ENCODE results near the gene TMEM154. TPM values are rescaled to one million over a fixed set of nuclear protein-coding genes. Genes with fewer than 3 reads are reported as not detected.

The TMEM154 gene
- total RNA-seq, 4 donors from 2014 or later = 1.8 to 5.4 (median 3.9) TPM

GRCh38 chr4:152628128-152628527 is 51.7 kb downstream of the TMEM154 start:
- Histone ChIP-seq H3K27ac (no peak overlapping the region), H3K36me3 (no peaks in the 10 kb centered on the region), H3K27me3 (no peaks in the 10 kb centered on the region), H3K9me3 (no peaks in the 10 kb centered on the region), H3K4me1 (peaks cover 0 to 4% (median 0%) of the 10 kb centered on the region in 4 donors), H3K4me3 (no peak overlapping the region)
- DNase-seq = no peak
- in situ Hi-C loops (cut with MboI; ENCODE audit: low pct_ligation_motif_present in 1 of 4, low pct_unique_long_range_greater_than_20kb in 1 of 4, low sequenced_read_pairs in 3 of 4) = loop anchor here in 1 of 4 donors (25.0 kb wide), 1 partner anchor 141 kb away; no protein-coding TSS in a partner anchor
- WGBS, 2 donors (ENCODE audit: low coverage in 1 of 2) = 90% methylated on average over 5 of the region's 5 CpGs; no CpG with 5 or more reads in 1 of the 2 donors
- intact Hi-C loops (cut with DNase I; ENCODE audit: low total_unique reads) = no loop called here
- no peak for TF ChIP-seq POLR2A (IDR thresholded peaks at IDR 0.05)
- no peak for TF ChIP-seq CTCF (IDR thresholded peaks at IDR 0.05)
- TF ChIP-seq EP300 (IDR thresholded peaks at IDR 0.05; ENCODE audit: low read depth) = no peak
- no peak for TF ChIP-seq POLR2AphosphoS5 (IDR thresholded peaks at IDR 0.05)

GRCh38 chr4:152626790-152627189 is 53.0 kb downstream of the TMEM154 start:
- DNase-seq = no peak
- TF ChIP-seq EP300 (IDR thresholded peaks at IDR 0.05; ENCODE audit: low read depth) (no peak), CTCF (IDR thresholded peaks at IDR 0.05) (no peak), POLR2AphosphoS5 (IDR thresholded peaks at IDR 0.05) (no peak)
- 67 to 81% methylated on average over 2 of the region's 2 CpGs for WGBS, 2 donors (ENCODE audit: low coverage in 1 of 2)
- in situ Hi-C loops (cut with MboI; ENCODE audit: low pct_ligation_motif_present in 1 of 4, low pct_unique_long_range_greater_than_20kb in 1 of 4, low sequenced_read_pairs in 3 of 4) (loop anchor here in 1 of 4 donors (25.0 kb wide), 1 partner anchor 139 kb away; no protein-coding TSS in a partner anchor), intact Hi-C loops (cut with DNase I; ENCODE audit: low total_unique reads) (no loop called here)
- no peak overlapping the region for H3K4me3 ChIP-seq
- no peaks in the 10 kb centered on the region for H3K4me1 ChIP-seq
- no peaks in the 10 kb centered on the region for H3K9me3 ChIP-seq
- no peaks in the 10 kb centered on the region for H3K27me3 ChIP-seq
- no peaks in the 10 kb centered on the region for H3K36me3 ChIP-seq
- H3K27ac ChIP-seq = no peak overlapping the region

GRCh38 chr4:152620915-152621314 is 58.9 kb downstream of the TMEM154 start:
- H3K27ac ChIP-seq = no peak overlapping the region
- no peaks in the 10 kb centered on the region for H3K27me3 ChIP-seq
- no peak for TF ChIP-seq EP300 (IDR thresholded peaks at IDR 0.05; ENCODE audit: low read depth)
- no peak for TF ChIP-seq CTCF (IDR thresholded peaks at IDR 0.05)
- no peak for TF ChIP-seq POLR2A (IDR thresholded peaks at IDR 0.05)
- TF ChIP-seq POLR2AphosphoS5 (IDR thresholded peaks at IDR 0.05) = no peak
- no peaks in the 10 kb centered on the region for H3K9me3 ChIP-seq
- in situ Hi-C loops (cut with MboI; ENCODE audit: low pct_ligation_motif_present in 1 of 4, low pct_unique_long_range_greater_than_20kb in 1 of 4, low sequenced_read_pairs in 3 of 4) = no loop called here
- intact Hi-C loops (cut with DNase I; ENCODE audit: low total_unique reads) = no loop called here
- no peak for DNase-seq
- no peak overlapping the region for H3K4me3 ChIP-seq
- H3K4me1 ChIP-seq = no peaks in the 10 kb centered on the region
- no peaks in the 10 kb centered on the region for H3K36me3 ChIP-seq

GRCh38 chr4:152620218-152620617 is 59.6 kb downstream of the TMEM154 start:
- Histone ChIP-seq H3K27ac (no peak overlapping the region), H3K4me3 (no peak overlapping the region), H3K36me3 (no peaks in the 10 kb centered on the region), H3K9me3 (no peaks in the 10 kb centered on the region), H3K4me1 (no peaks in the 10 kb centered on the region), H3K27me3 (no peaks in the 10 kb centered on the region)
- TF ChIP-seq EP300 (IDR thresholded peaks at IDR 0.05; ENCODE audit: low read depth) (no peak), CTCF (IDR thresholded peaks at IDR 0.05) (no peak), POLR2A (IDR thresholded peaks at IDR 0.05) (no peak), POLR2AphosphoS5 (IDR thresholded peaks at IDR 0.05) (no peak)
- intact Hi-C loops (cut with DNase I; ENCODE audit: low total_unique reads) = no loop called here
- WGBS, 2 donors (ENCODE audit: low coverage in 1 of 2) = 100% methylated on average over 1 of the region's 1 CpG
- DNase-seq = no peak
- in situ Hi-C loops (cut with MboI; ENCODE audit: low pct_ligation_motif_present in 1 of 4, low pct_unique_long_range_greater_than_20kb in 1 of 4, low sequenced_read_pairs in 3 of 4) = no loop called here

All from transverse colon (tissue), 4 donors.